Measurements from ENCODE around the gene RFC3.
"Not testable (repeated sequence)": the region's sequence is repeated elsewhere in the genome, so short reads cannot be mapped to it uniquely, and the experiment has no call there.

RFC3 gene, protein sequence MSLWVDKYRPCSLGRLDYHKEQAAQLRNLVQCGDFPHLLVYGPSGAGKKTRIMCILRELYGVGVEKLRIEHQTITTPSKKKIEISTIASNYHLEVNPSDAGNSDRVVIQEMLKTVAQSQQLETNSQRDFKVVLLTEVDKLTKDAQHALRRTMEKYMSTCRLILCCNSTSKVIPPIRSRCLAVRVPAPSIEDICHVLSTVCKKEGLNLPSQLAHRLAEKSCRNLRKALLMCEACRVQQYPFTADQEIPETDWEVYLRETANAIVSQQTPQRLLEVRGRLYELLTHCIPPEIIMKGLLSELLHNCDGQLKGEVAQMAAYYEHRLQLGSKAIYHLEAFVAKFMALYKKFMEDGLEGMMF

DNA sequence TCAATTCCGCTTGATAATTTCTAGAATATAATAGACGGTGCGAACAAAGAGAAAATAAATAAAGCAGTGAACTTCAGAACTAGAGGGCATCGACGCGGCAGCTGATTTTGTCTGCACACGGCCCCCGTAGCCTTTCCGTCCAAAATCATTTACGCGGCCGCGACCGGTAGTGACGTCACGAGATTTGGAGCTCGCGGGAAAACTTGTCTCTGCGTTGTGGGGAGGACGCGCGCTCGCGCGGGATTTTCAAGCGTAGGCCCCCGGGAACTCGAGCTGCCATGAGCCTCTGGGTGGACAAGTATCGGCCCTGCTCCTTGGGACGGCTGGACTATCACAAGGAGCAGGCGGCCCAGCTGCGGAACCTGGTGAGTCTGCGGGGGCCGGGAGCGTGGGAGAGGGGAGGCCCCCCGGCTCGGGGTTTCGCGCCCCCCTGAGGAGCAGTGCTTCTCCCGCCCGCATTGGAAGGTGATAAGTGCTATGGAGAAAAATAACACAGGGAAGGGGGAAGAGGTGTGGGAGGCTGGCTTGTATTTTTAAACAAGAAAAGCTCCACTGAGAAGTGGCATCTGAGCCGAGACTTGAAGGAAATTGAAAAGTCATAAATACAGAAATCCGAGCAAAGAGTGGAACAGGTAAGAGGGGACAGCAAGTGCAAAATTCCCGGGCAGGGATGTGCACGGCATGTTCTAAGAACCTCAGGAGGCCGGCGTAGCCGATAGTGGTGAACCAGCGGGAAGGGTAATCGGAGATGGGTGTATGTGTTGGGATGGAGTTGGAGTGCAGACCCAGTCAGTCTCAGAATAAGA is at the start of gene RFC3:
Gene RFC3, plus strand, starts transcription at position 249 of the 806 bp plus-strand sequence. Its CDS starts 30 bp downstream, at position 279.
- DNase-seq (ENCODE audit: low read depth in 3 of 3): peak; percentile 77 to 85 (median 78)

DNA sequence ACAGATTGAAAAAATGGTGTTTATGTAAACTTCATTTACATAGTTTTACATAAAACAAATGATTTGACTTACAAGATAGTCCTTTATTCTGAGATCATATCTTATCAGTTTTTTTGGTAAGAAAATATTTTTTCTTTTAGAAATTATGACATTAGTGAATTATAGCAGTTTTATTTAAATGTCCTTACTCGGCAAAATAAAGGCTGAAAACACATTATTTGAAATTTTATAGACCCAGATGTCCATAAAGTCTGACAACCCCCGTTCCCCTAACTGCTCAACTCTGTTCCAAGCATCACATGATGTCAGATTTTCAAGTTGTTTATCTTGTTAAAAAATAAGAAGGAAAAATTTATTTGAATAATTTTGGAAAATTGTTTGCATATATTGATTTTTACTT is 46.7 kb upstream of the RFC3 start:
- DNase-seq (ENCODE audit: low read depth in 3 of 3): no peak

DNA sequence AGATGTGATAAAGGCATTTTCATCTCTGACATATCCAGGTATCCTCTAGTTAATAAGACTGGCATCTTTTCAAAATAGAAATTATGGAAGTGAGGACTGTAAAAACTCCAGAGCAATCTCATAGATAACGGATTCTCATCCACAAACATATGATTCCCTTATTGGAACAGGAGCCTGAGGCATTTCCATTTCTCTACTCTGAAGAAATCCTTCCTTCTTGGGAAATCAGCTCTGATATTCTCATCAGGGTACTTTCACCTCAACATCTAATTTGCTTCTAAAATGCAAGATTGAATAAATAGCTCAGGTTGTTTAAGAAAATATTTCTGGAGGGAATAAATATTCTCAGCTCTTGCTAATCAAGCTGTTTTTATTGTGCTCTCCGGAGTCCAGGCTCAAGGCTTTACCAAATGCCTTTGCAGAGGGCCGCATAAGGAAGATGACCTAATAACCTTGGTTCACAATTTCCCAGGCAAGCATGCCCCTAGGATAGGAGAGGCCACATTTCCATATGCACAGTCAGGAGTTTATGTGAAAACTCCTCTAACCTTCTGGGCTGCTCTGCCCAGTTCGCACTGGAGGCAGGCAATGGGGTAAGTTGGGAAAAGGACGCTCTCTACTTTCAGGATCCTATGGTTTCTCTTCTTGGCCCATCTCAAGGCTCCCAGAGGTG is 44.0 kb upstream of the RFC3 start:
- DNase-seq (ENCODE audit: low read depth in 3 of 3): no peak

DNA sequence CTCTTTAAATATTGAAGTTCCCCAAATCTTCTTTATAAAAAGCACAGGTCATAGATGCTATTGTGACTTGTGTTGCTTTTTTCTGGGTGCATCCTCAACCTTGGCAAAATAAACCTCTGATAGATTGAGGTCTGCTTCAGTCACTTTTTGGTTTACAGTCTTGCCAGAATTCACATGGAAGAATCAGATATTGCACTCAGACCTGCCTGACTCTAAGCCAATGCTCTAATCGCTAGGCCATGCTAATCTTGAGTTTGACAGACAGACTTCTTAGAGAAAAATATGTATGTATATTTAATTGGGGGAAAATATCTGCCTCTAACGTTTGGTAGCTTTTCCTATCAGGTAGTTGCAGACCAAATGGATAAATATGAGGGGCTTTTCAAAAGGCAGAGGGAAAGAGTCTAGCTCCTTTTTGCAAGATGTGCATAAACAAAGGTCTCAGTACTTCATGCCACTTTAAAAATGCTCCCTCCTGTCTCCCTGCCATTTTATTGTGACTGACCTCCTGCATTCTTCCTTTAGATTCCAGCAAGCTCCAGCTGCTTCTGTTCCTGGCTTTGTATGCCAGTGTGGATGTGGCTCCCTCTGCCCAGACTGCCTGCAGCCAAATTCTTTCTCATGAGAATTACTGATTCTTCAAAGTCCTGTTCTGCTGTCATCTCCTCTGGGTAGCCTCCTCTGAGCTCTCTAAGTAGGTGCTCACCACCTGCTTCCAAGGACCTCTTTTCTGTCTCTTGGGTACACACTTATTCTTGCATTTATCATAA is 42.4 kb upstream of the RFC3 start:
- no peak for DNase-seq (ENCODE audit: low read depth in 3 of 3)

DNA sequence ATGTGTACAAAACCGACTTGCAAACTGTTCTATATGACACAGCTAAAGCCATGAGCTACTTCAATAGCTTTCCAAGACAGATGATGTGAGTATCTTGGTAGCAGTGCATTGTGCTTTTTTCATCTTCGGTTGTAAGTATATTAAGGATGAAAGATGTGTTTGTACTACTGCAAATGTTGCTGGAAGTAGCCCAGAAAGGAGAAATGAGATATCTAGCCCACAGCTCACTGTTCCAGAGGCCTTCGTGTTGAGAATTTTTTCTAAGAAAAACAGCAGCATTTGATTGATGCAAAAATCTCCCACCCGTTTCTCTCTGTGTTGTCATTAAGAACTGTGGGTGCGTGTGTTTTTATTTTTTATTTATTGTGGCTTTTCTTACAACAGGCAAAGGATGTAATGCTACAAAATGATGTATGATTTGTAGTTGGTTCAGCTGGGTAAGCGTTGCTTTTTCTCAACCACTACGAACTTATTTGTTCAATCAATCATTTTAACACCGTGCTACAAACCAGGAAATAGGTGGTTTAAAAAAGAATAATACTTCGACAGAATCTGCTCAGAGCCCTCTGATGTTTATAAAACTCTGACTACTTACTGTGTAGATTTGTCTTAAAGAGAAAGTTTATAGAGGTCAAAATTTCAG is 41.6 kb upstream of the RFC3 start:
- no peak for DNase-seq (ENCODE audit: low read depth in 3 of 3)

DNA sequence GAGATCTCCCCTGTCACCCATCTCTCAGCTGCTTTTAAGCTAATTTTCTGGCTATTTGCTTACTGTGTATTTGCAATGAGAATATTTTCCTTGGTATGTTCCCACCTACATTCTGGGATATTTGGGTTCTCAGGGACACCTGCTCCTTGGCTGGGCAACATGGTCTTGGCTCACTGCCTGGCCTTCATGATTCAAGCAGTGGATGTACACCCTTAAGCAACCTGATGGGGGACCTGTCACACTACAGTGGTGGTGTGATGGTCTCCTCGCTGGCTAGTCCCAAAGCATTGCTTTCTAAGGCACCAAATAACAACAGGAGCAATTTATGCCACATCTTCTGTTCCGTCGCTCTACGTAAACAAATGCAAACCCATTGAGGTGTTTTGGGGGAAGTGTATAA is 35.3 kb upstream of the RFC3 start:
- no peak for DNase-seq (ENCODE audit: low read depth in 3 of 3)

DNA sequence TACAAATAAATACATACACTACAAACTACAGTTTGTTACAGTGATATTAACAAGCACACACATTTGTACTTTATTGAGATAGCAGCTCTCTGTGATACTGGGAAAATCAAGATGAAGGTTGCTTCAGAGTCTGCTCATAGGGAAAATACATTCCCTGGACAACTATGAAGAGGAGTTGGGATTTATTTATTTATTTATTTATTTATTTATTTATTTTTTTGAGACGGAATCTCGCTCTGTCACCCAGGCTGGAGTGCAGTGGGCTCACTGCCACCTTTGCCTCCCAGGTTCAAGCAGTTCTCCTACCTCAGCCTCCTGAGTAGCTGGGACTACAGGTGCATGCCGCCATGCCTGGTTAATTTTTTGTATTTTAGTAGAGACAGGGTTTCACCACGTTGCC is 34.7 kb upstream of the RFC3 start:
- not testable (repeated sequence) for DNase-seq (ENCODE audit: low read depth in 3 of 3)

DNA sequence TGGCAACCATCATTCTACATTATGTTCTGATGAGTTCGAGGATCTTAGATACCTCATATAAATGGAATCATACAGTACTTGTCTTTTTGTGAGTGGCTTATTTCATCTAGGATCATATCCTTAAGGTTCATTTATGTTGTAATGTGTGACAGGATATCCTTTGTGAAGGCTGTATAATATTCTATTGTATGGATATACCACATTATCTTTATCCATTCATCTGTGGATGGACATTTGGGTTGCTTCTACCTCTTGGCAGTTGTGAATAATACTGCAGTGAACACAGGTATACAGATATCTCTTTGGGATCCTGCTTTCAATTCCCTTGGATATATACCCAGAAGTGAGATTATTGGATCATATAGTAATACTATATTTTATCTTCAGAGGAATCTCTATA is 33.2 kb upstream of the RFC3 start:
- DNase-seq (ENCODE audit: low read depth in 3 of 3): no peak

DNA sequence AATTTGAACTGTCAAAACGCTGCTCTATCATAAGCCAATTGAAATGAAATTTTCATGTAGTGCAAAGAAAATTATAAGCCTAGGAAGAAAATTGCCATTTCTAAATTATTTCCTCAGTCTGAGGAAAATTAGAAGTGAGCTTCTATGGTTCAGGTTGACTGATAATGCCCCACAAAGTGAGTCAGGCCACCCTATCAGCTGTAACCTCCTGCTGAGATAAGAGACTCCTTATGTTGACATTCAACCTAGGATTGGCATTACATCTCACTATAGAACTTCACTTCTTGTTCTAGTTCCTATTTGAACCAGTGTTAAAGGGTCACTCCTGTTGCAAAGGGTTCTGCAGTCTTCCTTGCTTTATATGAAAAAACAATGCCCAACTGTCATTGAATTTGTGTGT is 32.6 kb upstream of the RFC3 start:
- DNase-seq (ENCODE audit: low read depth in 3 of 3): no peak

DNA sequence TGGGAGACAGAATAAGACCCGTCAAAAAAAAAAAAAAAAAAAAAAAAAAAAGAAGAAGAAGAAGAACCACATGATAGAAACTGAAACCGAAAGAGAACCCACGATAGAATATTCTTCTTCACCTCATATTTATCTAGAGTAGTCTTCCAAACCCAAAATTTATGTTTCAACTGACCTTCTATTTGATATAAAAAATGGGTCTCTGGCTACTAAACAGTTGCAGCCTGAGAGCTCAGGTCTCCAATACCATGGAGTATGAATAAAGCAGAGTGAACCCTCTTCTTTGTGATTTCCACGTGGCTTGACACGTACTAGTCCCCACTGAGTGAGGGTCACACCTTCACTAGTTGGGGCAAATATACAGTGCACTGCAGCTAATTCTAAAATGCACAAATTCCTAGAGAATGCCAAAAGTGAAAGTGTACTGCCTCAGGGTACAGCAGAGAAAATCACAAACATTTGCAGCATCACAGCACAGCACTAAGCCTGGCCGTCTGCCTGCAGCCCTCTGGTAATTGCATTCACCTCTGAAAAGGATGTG is 30.8 kb upstream of the RFC3 start:
- no peak for DNase-seq (ENCODE audit: low read depth in 3 of 3)

DNA sequence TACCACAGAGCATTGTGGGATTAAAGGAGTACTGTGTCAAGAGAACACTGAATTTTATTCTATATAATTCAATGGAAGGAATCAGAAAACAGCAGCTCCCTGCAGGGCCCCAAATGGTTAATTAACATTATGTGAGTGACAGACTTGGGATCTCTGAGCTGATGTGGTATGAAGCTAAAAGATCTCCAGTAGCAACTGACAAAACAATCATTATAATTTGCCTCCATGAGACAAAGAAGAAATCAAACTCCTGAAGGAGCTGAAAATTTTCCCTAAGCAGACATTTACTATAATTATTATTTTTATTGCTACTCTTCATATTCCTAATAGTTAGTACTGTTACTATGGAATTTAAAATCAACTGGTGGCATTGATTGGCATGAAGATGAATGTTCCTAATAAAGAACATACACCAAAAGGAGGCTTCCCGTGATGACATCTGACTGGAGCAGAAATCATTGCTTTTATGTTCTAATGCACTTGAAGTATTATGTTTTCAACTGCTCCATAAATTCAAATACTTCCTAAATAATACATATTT is 28.8 kb upstream of the RFC3 start:
- DNase-seq (ENCODE audit: low read depth in 3 of 3): no peak

DNA sequence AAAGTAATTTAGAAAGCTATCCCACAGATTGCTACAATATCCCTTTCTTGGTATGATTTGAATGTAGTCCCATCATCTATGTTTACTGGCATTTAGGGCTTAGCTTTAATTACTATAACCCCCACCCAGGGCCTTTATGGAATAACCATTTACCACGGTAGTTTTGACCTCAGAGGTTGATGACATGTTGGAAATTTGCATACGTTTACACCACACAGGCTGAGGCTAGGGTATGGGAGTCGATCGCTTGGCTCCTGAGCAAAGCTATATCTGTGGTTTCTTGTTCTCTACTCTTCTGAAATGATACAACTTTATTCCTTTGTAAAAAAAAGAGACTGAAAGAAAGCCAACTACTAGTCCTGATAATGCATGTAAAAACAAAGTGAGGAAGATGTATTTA is 28.2 kb upstream of the RFC3 start:
- no peak for DNase-seq (ENCODE audit: low read depth in 3 of 3)

DNA sequence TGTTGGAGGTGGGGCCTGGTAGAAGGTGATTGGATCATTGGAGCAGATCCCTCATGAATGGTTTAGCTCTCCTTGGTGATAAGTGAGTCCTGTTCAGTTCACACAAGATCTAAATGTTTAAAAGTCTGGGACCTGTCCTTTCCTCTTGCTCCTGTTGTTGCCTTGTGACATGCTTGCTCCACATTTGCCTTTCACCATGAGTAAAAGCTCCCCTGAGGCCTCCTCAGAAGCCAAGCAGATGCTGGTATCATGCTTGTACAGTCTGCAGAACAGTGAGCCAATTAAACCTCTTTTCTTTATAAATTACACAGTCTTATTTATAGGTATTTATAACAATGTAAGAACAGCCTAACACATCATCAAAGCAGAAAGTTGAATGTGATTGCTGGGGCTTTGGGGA is 24.2 kb upstream of the RFC3 start:
- DNase-seq (ENCODE audit: low read depth in 3 of 3): no peak

DNA sequence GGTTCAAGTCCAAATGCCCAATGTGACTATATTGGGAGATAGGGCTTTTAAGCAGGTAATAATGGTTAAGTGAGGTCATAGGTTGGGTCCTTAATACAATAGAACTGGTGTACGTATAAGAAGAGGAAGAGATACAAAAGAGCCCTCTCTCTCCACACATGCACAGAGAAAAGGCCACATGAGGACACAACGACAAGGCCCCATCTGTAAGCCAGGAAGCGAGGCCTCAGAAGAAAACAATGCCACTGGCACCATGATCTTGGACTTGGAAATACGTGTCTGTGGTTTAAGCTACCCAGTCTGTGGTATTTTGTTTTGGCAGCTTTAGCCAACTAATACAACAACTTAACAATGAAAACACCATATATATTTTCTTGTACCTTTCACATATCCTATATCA is 23.4 kb upstream of the RFC3 start:
- no peak for DNase-seq (ENCODE audit: low read depth in 3 of 3)

DNA sequence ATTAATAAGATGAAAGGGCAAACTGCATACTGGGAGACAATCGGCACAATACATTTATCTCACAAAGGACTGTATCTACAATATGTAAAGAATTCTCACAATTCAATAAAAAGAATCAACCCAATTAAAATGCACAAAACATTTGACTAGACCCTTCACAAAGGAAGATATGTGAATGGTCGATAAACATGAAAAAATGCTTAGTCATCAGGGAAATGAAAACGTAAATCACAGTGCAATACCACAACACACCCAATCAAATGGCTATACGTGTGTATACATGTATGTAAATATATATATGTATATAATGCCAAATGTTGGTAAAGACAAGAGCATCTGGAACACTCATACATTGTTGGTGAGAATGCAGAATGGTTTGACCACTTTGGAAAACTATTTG is 21.9 kb upstream of the RFC3 start:
- no peak for DNase-seq (ENCODE audit: low read depth in 3 of 3)

DNA sequence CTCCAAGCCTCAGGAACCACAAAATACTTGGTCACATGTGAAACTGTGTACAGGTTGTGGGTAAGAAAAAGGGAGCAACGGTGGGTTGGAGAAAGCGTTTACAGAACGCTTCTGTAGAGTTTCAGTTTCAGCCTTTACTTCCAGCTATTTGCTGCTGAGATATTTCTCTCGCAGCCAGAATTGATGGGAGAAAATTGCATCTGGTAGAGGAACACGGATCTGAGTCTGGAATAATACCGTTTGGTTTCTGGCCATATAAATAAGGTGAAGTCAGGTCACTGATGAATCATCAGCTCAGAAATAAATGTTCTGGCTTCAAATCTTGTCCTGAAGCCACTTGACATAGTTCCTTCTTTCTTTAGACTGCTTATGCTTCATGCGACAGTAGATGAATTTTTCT is 20.3 kb upstream of the RFC3 start:
- DNase-seq (ENCODE audit: low read depth in 3 of 3): no peak

DNA sequence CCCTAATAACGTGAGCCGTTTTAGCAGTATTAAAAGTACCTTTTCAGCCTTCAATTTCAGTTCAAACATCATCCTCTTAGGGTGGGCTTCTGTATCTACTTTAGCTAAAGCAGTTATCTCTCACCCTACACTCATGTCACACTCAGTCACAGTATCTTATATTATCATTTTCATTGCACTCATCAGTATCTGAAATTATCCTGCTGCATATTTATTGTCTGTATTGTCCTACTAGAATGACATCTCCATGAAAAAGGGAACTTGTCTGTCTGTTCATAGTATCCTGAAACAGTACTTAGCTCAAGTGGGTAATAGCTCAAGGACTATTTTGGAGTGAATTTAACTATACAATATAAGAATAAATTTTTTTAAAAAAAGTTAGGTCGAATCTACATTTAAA is 19.9 kb upstream of the RFC3 start:
- DNase-seq (ENCODE audit: low read depth in 3 of 3): no peak

DNA sequence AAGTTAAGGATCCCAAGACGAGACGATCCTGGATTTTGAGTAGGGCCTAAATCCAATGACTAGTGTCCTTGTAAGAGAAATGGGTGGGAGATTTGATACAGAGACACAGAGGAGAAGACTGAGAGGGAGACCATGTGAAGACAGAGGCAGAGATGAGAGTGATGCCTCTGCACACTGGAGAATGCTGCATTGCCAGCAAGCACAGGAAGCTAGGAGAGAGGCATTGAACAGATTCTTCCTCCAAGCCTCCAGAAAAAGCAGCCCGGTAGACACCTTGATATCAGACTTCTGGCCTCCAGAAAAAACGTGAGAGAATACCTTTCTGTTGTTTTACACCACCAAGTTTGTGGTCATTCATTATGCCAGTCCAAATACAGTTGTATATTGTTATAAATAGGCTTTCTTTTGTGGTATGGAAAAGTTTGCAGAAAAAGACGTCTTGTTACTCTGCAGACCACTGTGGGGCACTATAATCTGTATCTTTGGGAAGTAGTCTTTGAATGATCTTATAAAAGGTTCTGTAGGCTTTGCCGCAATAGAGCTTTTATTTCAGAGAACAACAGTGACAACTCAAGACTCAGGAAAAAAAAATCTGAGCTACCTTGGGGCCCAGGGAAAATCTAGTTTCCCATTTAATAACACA is 17.9 kb upstream of the RFC3 start:
- DNase-seq (ENCODE audit: low read depth in 3 of 3): no peak

DNA sequence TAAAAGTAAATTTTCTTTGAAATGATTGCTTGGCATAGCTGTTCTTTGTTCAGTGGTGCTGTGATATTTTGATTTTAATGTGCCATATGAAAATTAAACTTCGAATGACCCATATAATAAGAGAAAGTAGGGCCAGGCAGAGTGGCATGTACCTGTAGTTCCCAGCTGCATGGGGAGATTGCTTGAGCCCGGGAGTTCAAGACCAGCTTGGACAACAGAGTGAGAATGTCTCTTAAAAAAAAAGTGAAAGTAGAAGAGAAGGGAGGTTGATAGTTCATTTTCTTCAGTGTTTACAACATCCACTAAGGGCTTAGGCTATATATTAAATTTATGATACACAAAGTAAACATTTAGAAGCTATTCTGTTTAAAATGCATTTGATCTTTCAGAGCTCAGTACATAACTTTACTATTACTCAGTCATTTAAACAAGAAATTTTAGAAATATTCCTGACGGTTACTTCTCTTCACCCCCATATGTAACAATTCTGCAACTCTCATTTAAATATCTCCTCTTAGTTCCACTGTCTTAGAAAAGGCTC is 17.2 kb upstream of the RFC3 start:
- DNase-seq (ENCODE audit: low read depth in 3 of 3): no peak

Measured in stimulated activated CD4-positive, alpha-beta T cell treated with anti-CD3 and anti-CD28 coated beads, TNF-alpha, amount 100 ng/mL, for 4 hours (primary cell).